ENCODE results near the gene CLEC18C.
"Not testable (repeated sequence)": the region's sequence is repeated elsewhere in the genome, so short reads cannot be mapped to it uniquely, and the experiment has no call there.

Gene CLEC18C

GRCh38 chr16:70159355-70160348 lies 13.9 kb upstream of the CLEC18C start:
- DNase-seq: no peak

- no peak for DNase-seq
Observed at GRCh38 chr16:70160388-70160787, 13.2 kb upstream of the CLEC18C start.

GRCh38 chr16:70160821-70161220 lies 12.8 kb upstream of the CLEC18C start:
- no peak for DNase-seq

- DNase-seq: no peak
Observed at GRCh38 chr16:70161350-70161749, 12.2 kb upstream of the CLEC18C start.

GRCh38 chr16:70162041-70162451 lies 11.5 kb upstream of the CLEC18C start:
- DNase-seq: no peak

- no peak for DNase-seq
Observed at GRCh38 chr16:70163596-70163995, 10.0 kb upstream of the CLEC18C start.

- not testable (repeated sequence) for DNase-seq
Observed at GRCh38 chr16:70166688-70167087, 6.9 kb upstream of the CLEC18C start.

- DNase-seq: not testable (repeated sequence)
Observed at GRCh38 chr16:70173916-70174315, 329 bp downstream of the CLEC18C start.

- not testable (repeated sequence) for DNase-seq
Observed at GRCh38 chr16:70174387-70174932, 873 bp downstream of the CLEC18C start.

GRCh38 chr16:70187858-70188607 lies 14.4 kb downstream of the CLEC18C start:
- DNase-seq: not testable (repeated sequence)

GRCh38 chr16:70188608-70188915 lies 15.0 kb downstream of the CLEC18C start:
- not testable (repeated sequence) for DNase-seq

GRCh38 chr16:70190574-70190973 lies 17.0 kb downstream of the CLEC18C start:
- DNase-seq: not testable (repeated sequence)

- not testable (repeated sequence) for DNase-seq
Observed at GRCh38 chr16:70196683-70197300, 23.2 kb downstream of the CLEC18C start.

- not testable (repeated sequence) for DNase-seq
Observed at GRCh38 chr16:70197611-70198010, 24.0 kb downstream of the CLEC18C start.

GRCh38 chr16:70198230-70198629 lies 24.6 kb downstream of the CLEC18C start:
- not testable (repeated sequence) for DNase-seq

GRCh38 chr16:70198666-70199065 lies 25.1 kb downstream of the CLEC18C start:
- not testable (repeated sequence) for DNase-seq

- not testable (repeated sequence) for DNase-seq
Observed at GRCh38 chr16:70199170-70199569, 25.6 kb downstream of the CLEC18C start.

- not testable (repeated sequence) for DNase-seq
Observed at GRCh38 chr16:70200063-70200462, 26.5 kb downstream of the CLEC18C start.

- not testable (repeated sequence) for DNase-seq
Observed at GRCh38 chr16:70203508-70203907, 29.9 kb downstream of the CLEC18C start.

GRCh38 chr16:70204010-70204409 lies 30.4 kb downstream of the CLEC18C start:
- DNase-seq: not testable (repeated sequence)

- DNase-seq: not testable (repeated sequence)
Observed at GRCh38 chr16:70204668-70205405, 31.2 kb downstream of the CLEC18C start.

GRCh38 chr16:70206382-70206781 lies 32.8 kb downstream of the CLEC18C start:
- DNase-seq: not testable (repeated sequence)
